Activated naive CD8-positive, alpha-beta T cell treated with anti-CD3 and anti-CD28 coated beads, Interleukin-2, amount 10 ng/mL, durations not matched to agents 7 days and 5 days (primary cell): ENCODE data around the gene ECHS1. TPM values are rescaled to one million over a fixed set of nuclear protein-coding genes. Genes with fewer than 3 reads are reported as not detected.
A peak's percentile ranks its signal among the peaks of the same experiment; 100 is the strongest.
"Not testable (repeated sequence)": the region's sequence is repeated elsewhere in the genome, so short reads cannot be mapped to it uniquely, and the experiment has no call there.

ENCODE experiments used
- ATAC-seq: fragments of 150-1000 bp; cut with Tn5 transposase; one replicate; pipeline ENCODE4 v1.10.0; 2021; ENCODE audit warnings: low read depth, moderate library complexity
- POLR2A ChIA-PET: fragments of 350-600 bp; sonication (Branson Sonifier 250); formaldehyde crosslinking; loops from one replicate; lab custom pipeline; 2021; ENCODE audit warnings: antibody characterized with exemption; lab: Charles Lee
- DNase-seq: peaks from one replicate; pipeline ENCODE4 v3.0.0; 2021
- H3K27ac Mint-ChIP-seq: one replicate; pipeline ENCODE4 v1.8.0; 2022; ENCODE audit warnings: mild to moderate bottlenecking, mixed read lengths
- H3K27me3 Mint-ChIP-seq: one replicate; pipeline ENCODE4 v1.8.0; 2022; ENCODE audit warnings: mild to moderate bottlenecking, moderate library complexity, mixed read lengths
- H3K36me3 Mint-ChIP-seq: one replicate; pipeline ENCODE4 v1.8.0; 2021; ENCODE audit warnings: mild to moderate bottlenecking, mixed read lengths
- H3K4me1 Mint-ChIP-seq: one replicate; pipeline ENCODE4 v1.8.0; 2021; ENCODE audit warnings: mixed read lengths
- H3K4me3 Mint-ChIP-seq: one replicate; pipeline ENCODE4 v1.8.0; 2022; ENCODE audit warnings: mild to moderate bottlenecking, moderate library complexity, mixed read lengths
- H3K9me3 Mint-ChIP-seq: one replicate; pipeline ENCODE4 v1.8.0; 2021; ENCODE audit warnings: mixed read lengths
- total RNA-seq, 2 experiments: library from RNA; stranded (reverse); gene quantifications; one replicate each; pipeline ENCODE4 v1.2.3, GENCODE V29; 2021

Gene ECHS1
- total RNA-seq, 2 experiments from 2014 or later, result 33.5 to 36.1 TPM

- Mint-ChIP-seq H3K27ac (peak overlapping the region; percentile 92), H3K27me3 (no peaks in the 10 kb centered on the region), H3K9me3 (no peaks in the 10 kb centered on the region), H3K4me1 (peaks cover 30% of the 10 kb centered on the region), H3K36me3 (peaks cover 10% of the 10 kb centered on the region), H3K4me3 (peak overlapping the region; percentile 93)
- DNase-seq (no peak), ATAC-seq (no peak)
- POLR2A ChIA-PET, result no interaction called here
Observed at GRCh38 chr10:133393401-133394063, 20.4 kb upstream of the ECHS1 start.

DNA sequence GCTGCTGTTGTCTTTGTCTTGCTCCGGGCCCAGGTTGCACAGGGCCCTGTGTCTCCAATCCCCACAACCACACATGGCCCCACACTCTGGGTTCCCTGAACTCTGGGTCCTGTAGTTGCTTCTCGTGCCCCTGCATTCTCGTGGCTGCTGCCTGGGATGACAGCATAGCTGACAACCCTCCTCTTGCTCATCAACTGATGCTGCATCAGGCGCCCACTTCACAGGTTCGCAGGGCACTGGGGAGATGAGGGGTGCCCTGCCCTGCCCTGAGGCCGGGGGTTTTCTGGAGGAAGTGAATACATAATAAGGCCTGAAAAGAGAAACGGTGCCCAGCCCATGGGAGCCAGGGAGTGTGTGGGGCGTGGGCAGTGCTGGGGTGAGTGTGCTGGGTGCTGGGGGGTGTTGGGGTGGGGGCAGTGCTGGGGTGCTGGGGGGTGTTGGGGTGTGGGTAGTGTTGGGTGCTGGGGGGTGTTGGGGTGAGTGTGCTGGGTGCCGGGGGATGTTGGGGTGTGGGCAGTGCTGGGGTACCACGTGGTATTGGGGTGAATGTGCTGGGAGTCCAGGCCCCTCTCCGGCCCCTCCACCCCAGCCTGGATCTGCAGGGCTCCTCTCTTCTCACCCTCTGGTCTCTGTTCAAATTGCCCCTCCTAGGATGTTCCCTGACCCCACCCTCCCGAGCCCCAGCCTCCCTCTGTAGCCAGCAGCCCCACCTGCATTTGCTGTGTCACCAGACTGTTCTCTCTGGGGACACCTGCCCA lies 18.8 kb upstream of the ECHS1 start:
- no peaks in the 10 kb centered on the region for H3K9me3 Mint-ChIP-seq
- H3K4me1 Mint-ChIP-seq, result peaks cover 34% of the 10 kb centered on the region
- POLR2A ChIA-PET, result interaction anchor here (3.7 kb wide), 1 partner anchor 14 kb away, joined by 18 read pairs; the partner anchor contains the start of gene PAOX
- no peak for ATAC-seq
- no peak overlapping the region for H3K4me3 Mint-ChIP-seq
- no peaks in the 10 kb centered on the region for H3K27me3 Mint-ChIP-seq
- peaks cover 4% of the 10 kb centered on the region for H3K36me3 Mint-ChIP-seq
- DNase-seq, result no peak
- peak overlapping the region; percentile 98 for H3K27ac Mint-ChIP-seq

- DNase-seq (no peak), ATAC-seq (no peak)
- H3K36me3 Mint-ChIP-seq, result peaks cover 4% of the 10 kb centered on the region
- peak overlapping the region; percentile 44 for H3K4me3 Mint-ChIP-seq
- POLR2A ChIA-PET, result interaction anchor here (1.1 to 3.7 kb wide), 6 partner anchors 10 to 37 kb away, joined by 3 to 18 read pairs (median 8); partner anchors contain the start of genes ECHS1, FUOM and PAOX
- peak overlapping the region; percentile 98 for H3K27ac Mint-ChIP-seq
- H3K4me1 Mint-ChIP-seq, result peaks cover 34% of the 10 kb centered on the region
- H3K9me3 Mint-ChIP-seq, result no peaks in the 10 kb centered on the region
- no peaks in the 10 kb centered on the region for H3K27me3 Mint-ChIP-seq
Observed at GRCh38 chr10:133391249-133391635, 18.1 kb upstream of the ECHS1 start.

- H3K4me3 Mint-ChIP-seq, result peak overlapping the region; percentile 76
- peaks cover 34% of the 10 kb centered on the region for H3K4me1 Mint-ChIP-seq
- POLR2A ChIA-PET, result interaction anchor here (1.1 to 3.7 kb wide), 8 partner anchors 10 to 132 kb away, joined by 3 to 18 read pairs (median 6); partner anchors contain the start of genes CALY, ECHS1, FUOM and PAOX
- no peaks in the 10 kb centered on the region for H3K27me3 Mint-ChIP-seq
- peaks cover 5% of the 10 kb centered on the region for H3K36me3 Mint-ChIP-seq
- ATAC-seq (no peak), DNase-seq (no peak)
- H3K27ac Mint-ChIP-seq, result peak overlapping the region; percentile 98
- H3K9me3 Mint-ChIP-seq, result no peaks in the 10 kb centered on the region
Observed at GRCh38 chr10:133390597-133391248, 17.6 kb upstream of the ECHS1 start.

- no peaks in the 10 kb centered on the region for H3K27me3 Mint-ChIP-seq
- no peaks in the 10 kb centered on the region for H3K9me3 Mint-ChIP-seq
- POLR2A ChIA-PET, result interaction anchor here (0.6 to 3.7 kb wide), 6 partner anchors 8 to 130 kb away, joined by 3 to 18 read pairs (median 8); partner anchors contain the start of genes ECHS1, FUOM and PAOX
- H3K4me1 Mint-ChIP-seq, result peaks cover 31% of the 10 kb centered on the region
- peak overlapping the region; percentile 99 for H3K27ac Mint-ChIP-seq
- ATAC-seq, result peak; percentile 59
- peak; percentile 64 for DNase-seq
- peak overlapping the region; percentile 85 for H3K4me3 Mint-ChIP-seq
- peaks cover 2% of the 10 kb centered on the region for H3K36me3 Mint-ChIP-seq
Observed at GRCh38 chr10:133388973-133389818, 16.0 kb upstream of the ECHS1 start.

- ATAC-seq (no peak), DNase-seq (no peak)
- Mint-ChIP-seq H3K4me1 (peaks cover 29% of the 10 kb centered on the region), H3K9me3 (no peaks in the 10 kb centered on the region), H3K36me3 (peaks cover 2% of the 10 kb centered on the region), H3K27ac (peak overlapping the region; percentile 99), H3K4me3 (peak overlapping the region; percentile 85), H3K27me3 (no peaks in the 10 kb centered on the region)
- POLR2A ChIA-PET, result interaction anchor here (0.6 to 3.7 kb wide), 4 partner anchors 9 to 31 kb away, joined by 3 to 18 read pairs (median 6); partner anchors contain the start of genes ECHS1, FUOM and PAOX
Observed at GRCh38 chr10:133388236-133388972, 15.2 kb upstream of the ECHS1 start.

DNA sequence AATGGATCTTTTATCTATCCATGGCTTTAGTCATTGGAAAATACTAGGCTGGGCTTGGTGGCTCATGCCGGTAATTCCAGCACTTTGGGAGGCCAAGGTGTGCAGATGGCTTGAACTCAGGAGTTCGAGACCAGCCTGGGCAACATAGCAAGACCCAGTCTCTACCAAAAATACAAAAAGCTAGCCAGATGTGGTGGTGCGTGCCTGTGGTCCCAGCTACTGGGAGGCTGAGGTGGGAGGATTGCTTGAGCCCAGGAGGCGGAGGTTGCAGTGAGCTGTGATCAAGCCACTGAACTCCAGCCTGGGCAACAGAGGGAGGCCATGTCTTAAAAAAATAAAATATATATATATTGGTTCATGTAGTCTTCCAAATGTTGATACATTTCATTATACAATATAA lies 13.8 kb upstream of the ECHS1 start:
- not testable (repeated sequence) for ATAC-seq, H3K36me3 Mint-ChIP-seq, H3K4me3 Mint-ChIP-seq, H3K9me3 Mint-ChIP-seq, DNase-seq, H3K27me3 Mint-ChIP-seq, H3K27ac Mint-ChIP-seq
- POLR2A ChIA-PET, result interaction anchor here (1.5 kb wide), 1 partner anchor 14 kb away, joined by 4 read pairs; the partner anchor contains the start of gene ECHS1
- peaks cover 29% of the 10 kb centered on the region for H3K4me1 Mint-ChIP-seq

DNA sequence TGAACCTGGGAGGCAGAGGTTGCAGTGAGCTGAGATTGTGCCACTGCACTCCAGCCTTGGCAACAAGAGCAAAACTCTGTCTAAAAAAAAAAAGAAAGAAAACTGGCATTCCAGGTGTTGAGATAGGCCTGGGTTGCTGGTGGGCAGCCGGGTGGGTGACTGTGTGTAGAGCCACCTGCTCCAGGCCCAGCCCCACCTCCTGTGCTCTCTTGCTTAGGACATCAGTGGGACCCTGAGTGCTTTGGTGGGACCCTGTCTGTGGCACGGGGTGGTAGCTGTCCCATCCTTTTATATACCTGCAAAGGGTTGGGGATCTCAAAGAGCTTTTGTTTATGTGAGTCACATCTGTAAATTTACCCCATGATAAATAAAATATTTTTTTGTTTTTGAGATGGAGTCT lies 12.1 kb upstream of the ECHS1 start:
- DNase-seq, result no peak
- Mint-ChIP-seq H3K27me3 (no peaks in the 10 kb centered on the region), H3K4me3 (no peak overlapping the region), H3K36me3 (peaks cover 2% of the 10 kb centered on the region), H3K4me1 (peaks cover 15% of the 10 kb centered on the region), H3K9me3 (no peaks in the 10 kb centered on the region), H3K27ac (no peak overlapping the region)
- POLR2A ChIA-PET, result no interaction called here
- ATAC-seq, result no peak

DNA sequence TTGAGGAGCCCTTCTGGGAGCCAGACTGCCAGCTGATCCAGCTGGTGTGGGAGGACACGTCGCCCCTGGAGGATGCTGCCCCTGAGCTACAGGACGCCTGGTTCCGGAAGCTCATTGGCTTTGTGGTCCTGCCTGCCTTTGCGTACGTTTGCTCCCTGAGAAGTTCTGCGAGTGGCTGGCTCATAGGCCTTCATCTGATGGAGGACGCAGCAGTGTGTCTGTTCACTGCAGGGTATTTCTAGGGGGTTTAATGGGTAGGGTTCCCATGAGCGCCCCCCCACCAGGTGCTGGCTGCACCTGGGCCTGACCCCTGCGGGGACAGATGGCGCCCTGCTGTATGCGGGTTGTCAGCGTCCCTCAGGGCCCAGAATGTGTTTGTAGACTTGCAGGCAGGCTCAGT lies 10.9 kb upstream of the ECHS1 start:
- peaks cover 1% of the 10 kb centered on the region for H3K36me3 Mint-ChIP-seq
- no peak for DNase-seq
- no peak overlapping the region for H3K27ac Mint-ChIP-seq
- H3K9me3 Mint-ChIP-seq, result no peaks in the 10 kb centered on the region
- no peaks in the 10 kb centered on the region for H3K27me3 Mint-ChIP-seq
- no peak for ATAC-seq
- POLR2A ChIA-PET, result no interaction called here
- no peak overlapping the region for H3K4me3 Mint-ChIP-seq
- H3K4me1 Mint-ChIP-seq, result peaks cover 10% of the 10 kb centered on the region

- H3K27me3 Mint-ChIP-seq, result no peaks in the 10 kb centered on the region
- H3K9me3 Mint-ChIP-seq, result no peaks in the 10 kb centered on the region
- POLR2A ChIA-PET, result no interaction called here
- no peak overlapping the region for H3K4me3 Mint-ChIP-seq
- peaks cover 1% of the 10 kb centered on the region for H3K36me3 Mint-ChIP-seq
- ATAC-seq, result no peak
- H3K4me1 Mint-ChIP-seq, result peaks cover 6% of the 10 kb centered on the region
- H3K27ac Mint-ChIP-seq, result no peak overlapping the region
- no peak for DNase-seq
Observed at GRCh38 chr10:133383551-133383950, 10.4 kb upstream of the ECHS1 start.

- Mint-ChIP-seq H3K4me3 (no peak overlapping the region), H3K9me3 (no peaks in the 10 kb centered on the region), H3K27ac (no peak overlapping the region), H3K36me3 (no peaks in the 10 kb centered on the region), H3K4me1 (peaks cover 2% of the 10 kb centered on the region), H3K27me3 (peaks cover 5% of the 10 kb centered on the region)
- POLR2A ChIA-PET, result interaction anchor here (1.1 to 1.4 kb wide), 2 partner anchors 10 to 38 kb away, joined by 3 to 4 read pairs; no protein-coding TSS in a partner anchor
- ATAC-seq (no peak), DNase-seq (no peak)
Observed at GRCh38 chr10:133381036-133381435, 7.9 kb upstream of the ECHS1 start.
